Choroid plexus epithelial cell (primary cell): ENCODE data around the gene PIM3.

ENCODE experiments used
- DNase-seq: peaks from one replicate; pipeline ENCODE4 v3.0.0-alpha.2; 2010; ENCODE audit warnings: low read depth
- H3K4me3 ChIP-seq: 2 replicates; pipeline ENCODE4 v1.5.1; 2011; ENCODE audit warnings: low read depth, mild to moderate bottlenecking, control low read depth, low read length, moderate library complexity
- TF ChIP-seq, protein P1 (sequence below): conservative IDR thresholded peaks from 2 replicates; pipeline ENCODE4 v1.5.1; 2011; ENCODE audit warnings: low read depth, mild to moderate bottlenecking, control low read depth, inconsistent platforms, low read length, moderate library complexity

PIM3 gene

DNA sequence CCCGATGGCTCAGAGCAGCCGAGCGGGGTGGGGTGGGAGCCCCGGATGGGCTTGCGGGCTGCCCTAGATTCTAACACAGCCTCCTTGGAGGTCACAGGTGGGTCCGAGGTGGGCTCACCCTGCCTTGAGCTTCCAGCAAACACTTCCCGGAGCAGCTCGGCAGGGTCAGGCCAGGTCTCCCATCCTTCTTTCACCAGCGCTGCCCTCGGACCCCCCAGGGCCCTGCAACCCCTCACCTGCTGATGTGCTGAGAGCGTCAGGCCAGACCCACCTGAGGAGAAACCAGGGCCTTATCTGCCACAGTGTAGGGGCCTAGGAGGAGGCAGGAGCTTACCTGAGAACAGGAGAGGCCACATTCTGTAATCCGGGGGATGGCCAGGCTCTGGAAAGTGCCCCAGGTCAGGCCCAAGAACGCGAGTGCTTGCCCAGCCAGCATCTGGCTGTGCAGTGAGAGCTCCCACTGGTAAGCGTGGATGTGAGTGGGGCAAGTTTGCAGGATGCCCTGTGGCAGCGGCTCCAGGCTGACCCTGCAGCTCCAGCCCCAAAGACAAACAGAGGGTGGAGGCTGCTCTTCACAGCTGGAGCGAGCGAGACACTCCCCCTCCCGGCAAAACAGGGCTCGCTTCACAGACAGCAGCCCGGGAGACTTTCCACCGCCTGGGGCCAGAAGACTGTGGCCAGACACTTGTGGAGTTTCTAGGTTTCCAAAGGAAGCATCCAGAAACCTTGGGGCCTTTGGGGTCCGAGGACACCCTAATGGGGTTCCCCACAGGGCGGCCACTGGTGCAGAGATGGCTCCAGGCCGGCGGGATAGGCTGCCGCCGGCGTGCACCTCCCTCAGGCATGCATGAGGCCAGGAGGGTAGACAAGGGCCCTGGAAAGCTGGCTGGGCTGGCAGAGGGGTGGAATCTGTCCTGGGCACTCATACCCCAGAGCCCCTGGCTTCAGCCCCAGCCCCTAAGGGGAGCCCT, 51.9 kb downstream of the PIM3 start, which contains the start of gene IL17REL:
Gene IL17REL, minus strand, starts transcription at position 555 of the 971 bp plus-strand sequence. Its CDS starts 119 bp downstream, at position 436.
- no peak within 1 kb of the TSS for H3K4me3 ChIP-seq
- DNase-seq = peak; percentile 37
- TF ChIP-seq, protein P1, sequence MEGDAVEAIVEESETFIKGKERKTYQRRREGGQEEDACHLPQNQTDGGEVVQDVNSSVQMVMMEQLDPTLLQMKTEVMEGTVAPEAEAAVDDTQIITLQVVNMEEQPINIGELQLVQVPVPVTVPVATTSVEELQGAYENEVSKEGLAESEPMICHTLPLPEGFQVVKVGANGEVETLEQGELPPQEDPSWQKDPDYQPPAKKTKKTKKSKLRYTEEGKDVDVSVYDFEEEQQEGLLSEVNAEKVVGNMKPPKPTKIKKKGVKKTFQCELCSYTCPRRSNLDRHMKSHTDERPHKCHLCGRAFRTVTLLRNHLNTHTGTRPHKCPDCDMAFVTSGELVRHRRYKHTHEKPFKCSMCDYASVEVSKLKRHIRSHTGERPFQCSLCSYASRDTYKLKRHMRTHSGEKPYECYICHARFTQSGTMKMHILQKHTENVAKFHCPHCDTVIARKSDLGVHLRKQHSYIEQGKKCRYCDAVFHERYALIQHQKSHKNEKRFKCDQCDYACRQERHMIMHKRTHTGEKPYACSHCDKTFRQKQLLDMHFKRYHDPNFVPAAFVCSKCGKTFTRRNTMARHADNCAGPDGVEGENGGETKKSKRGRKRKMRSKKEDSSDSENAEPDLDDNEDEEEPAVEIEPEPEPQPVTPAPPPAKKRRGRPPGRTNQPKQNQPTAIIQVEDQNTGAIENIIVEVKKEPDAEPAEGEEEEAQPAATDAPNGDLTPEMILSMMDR = peak; percentile 47
